HG02610 (cell line): ENCODE measurements around the gene TMEM248.
"Not testable (repeated sequence)": the region's sequence is repeated elsewhere in the genome, so short reads cannot be mapped to it uniquely, and the experiment has no call there.

Experiments used
- ATAC-seq: cut with Tn5 transposase; IDR thresholded peaks from one replicate; pipeline ENCODE4 v1.9.1; 2021; ENCODE audit warnings: mild to moderate bottlenecking, moderate library complexity; ENCODE audit not compliant: unreplicated experiment

Gene TMEM248

DNA sequence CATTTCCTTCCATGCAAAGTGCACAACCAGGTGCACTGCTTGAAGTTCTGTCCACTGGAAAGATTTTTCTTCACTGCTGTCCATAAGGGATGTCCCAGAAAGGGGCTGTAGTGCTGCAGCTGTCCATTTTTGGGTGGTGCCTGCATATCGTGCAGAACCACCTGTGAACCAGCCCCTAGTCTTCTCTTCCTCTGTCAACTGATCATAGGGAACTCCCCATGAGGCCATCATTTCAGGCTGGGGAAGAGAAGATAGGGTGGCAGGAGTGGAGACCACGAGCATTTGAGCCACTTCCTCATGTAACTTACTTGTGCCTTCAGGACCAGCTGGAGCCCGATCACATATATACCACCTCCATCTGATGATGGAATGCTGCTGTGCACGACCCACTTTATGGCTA is 12.4 kb upstream of the TMEM248 start:
- not testable (repeated sequence) for ATAC-seq

DNA sequence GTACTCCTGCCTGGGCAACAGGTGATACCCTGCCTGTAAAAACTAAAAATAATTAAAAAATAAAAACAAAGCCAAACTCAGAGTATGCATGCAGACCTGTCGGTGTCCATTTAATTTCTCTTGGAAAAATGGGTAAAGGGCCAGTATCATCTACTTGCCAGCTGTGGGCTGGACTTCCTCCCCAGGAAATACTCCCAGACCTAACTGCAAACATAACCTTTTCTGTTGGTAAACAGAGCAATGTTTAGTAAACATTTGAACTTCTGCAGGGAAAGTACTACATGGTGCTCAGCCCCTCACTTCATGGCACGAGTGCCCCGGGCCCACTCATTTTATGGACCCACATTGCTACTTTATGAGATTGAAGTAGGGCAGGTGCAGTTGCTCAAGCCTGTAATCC is 10.2 kb upstream of the TMEM248 start:
- ATAC-seq = no peak

DNA sequence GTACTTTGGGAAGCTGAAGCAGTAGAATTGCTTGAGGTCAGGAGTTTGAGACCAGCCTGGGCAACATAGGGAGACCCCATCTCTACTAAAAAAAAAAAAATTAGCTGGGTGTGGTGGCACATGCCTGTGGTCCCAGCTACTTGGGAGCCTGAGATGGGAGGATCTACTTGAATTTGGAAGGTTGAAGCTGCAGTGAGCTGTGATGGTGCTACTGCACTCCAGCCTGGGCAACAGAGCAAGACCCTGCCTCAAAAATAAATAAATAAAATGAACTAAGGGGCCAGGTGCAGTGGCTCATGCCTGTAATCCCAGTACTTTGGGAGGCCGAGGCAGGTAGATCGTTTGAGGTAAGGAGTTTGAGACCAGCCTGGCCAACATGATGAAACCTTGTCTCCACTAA is 9.8 kb upstream of the TMEM248 start:
- not testable (repeated sequence) for ATAC-seq

DNA sequence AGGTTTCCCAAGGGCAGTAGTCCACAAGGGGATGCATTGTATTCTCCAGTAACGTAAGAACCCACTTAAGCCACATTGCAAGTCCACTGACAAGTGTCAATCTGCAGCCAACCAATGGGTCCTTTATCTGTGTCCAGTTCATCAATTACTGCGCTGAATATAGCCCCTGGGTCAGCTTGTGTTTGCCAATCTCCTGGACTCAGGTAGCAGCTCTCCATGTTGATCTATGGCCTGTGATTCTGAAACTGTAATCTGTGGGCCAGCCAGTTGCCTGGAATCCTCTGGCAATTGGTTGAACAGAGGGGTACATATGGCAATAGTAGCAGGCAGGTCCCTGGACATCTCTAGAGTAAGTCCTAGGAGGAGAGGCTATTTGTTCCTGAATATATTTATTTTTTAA is 8.8 kb upstream of the TMEM248 start:
- no peak for ATAC-seq

DNA sequence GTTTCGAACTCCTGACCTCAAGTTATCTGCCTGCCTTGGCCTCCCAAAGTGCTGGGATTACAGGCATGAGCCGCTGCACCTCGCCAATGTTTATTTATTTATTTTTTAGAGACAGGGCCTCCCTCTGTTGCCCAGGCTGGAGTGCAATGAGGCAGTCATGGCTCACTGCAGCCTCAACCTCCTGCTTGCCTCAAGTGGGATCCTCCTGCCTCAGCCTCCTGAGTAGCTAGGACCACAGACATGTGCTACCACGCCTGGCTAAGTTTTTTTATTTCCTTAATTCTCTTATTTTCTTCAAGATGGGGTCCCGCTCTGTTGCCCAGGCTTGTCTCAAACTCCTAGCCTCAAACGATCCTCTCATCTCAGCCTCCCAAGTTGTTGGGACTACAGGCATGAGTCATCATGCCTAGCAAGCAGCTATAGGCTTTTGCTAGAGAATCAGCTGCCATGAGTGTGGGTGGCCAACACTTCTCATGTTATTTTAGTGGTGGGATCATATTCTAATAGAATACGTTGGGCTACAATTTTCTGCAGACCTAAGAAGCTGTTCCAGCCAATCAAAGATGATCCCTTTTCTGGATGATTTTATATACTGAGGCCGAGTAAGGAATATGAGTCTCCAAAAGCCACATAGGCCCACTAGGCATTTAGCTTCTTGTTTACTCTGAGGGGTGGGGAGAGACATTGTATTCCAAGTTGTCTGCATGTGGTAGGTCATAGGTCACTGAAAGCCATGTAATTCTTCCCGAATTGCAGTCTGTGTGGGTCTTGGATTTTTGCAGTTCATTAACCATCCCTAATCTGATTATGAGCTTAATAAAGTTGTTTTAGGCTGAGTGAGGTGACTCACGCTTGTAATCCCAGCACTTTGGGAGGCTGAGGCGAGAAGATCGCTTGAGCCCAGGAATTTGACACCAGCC is 7.6 kb upstream of the TMEM248 start:
- no peak for ATAC-seq

DNA sequence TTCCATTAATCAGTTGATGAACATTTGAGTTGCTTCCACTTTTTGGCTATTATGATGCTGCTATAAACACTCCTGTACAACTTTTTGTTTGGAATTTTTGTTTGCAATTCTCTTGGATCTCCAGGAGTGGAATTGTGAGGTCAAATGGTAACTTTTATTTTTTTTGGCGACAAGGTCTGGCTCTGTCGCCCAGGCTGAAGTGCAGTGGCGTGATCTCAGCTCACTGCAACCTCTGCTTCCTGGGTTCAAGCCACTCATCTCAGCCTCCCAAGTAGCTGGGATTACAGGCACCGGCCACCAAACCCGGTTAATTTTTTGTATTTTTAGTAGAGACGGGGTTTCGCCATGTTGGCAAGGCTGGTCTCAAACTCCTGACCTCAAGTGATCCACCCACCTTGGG is 3.1 kb upstream of the TMEM248 start:
- ATAC-seq = not testable (repeated sequence)

DNA sequence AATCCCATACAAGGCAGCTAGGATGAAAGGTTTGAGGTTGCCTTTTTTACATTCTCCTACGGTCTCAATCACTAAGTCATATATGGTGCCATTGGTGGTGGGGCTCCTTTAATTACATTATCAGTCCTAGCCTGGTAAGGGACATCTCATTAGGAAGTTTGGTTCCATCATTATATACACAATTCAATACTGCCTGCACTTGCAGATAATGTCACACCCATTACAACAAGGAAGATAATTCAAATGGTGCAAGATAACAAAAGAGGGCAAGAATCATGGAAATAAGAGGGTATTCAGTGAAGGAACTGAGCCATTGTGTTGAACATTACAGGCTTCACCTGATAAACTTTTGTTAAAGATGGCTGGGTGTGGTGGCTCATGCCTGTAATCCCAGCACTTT is 1.7 kb upstream of the TMEM248 start:
- no peak for ATAC-seq

DNA sequence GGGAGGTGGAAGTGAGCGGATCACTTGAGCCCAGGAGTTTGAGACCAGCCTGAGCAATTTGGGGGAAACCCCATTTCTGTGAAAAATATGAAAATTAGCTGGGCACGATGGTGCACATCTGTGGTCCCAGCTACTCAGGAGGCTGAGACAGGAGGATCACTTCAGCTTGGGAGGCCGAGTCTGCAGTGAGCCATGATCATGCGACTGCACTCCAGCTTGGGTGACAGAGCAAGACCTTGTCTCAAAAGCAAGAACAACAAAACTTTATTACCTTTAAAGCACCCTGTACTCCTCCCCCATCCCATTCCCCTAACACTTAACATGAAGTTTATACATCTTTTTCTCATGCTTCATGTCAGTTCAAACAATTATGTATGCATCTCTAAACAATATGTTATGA is 1.3 kb upstream of the TMEM248 start:
- ATAC-seq = no peak

DNA sequence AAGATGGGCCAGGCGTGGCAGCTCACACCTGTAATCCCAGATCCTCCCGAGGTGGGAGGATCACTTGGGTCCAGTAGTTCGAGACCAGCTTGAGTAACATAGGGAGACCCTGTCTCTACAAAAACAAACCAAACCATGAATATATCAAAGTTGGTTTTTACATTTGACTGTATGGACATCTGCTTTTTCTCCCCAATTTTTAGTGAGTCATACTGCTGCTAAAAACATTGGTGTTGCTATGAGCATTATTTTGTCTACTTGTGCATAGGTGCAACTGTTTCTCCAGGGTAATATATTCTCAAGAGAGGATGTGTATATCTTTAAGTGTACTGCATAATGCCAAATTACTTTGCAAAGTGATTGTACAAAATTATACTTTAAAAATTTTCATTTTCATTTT is 769 bp upstream of the TMEM248 start:
- ATAC-seq = no peak

DNA sequence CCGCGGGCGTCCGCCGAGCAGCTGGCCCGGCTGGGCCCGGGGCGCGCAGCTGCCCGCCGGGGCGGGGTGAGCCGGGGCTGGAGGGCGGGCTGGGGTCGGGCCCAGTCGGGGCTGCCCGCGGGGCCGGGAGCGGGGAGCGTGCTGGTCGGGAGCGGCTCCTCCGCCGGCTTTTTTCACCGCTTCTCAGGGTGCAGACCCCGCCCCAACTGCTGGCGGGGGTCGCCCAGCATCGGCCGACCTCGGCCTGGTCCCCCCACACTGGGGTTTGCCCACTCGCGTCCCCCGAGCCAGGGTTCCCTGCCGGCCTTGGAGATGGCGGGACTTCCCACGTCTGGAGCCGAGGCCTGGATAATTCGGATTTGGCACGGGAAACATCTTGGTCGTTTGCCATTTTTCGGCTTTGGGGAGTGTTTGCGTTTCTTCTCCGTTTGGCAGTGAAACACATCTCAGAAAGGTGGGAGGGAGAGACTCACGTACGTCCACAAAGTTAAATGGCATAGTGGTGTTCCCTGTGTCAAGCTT is 432 bp downstream of the TMEM248 start:
- ATAC-seq = peak; percentile 31

DNA sequence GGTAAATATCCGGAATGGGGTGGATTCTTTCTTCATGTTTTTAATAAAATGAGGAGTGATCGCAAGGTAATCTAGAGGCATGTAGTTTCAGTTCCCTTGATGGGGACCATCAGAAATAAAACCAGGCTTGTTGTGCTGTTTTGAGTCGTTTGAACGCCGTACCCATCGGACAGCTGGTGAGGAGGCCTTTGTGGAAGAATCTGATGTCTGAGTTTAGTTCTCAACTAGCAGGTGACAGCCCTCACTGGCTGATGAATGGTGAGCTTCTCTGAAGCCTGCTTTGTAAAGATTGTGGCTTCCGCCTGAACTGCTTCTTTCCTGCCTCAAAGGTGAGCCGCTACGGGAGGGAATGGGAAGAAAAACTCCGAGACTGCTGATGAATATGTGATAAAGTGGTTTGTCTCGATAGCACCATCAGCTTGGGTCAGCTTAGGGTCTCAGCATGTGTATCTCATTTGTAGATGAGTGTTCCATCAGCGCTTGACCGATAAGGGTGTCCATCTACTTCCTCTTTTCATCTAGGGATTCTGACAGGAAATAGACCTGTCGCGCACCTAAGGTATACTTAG is 977 bp downstream of the TMEM248 start:
- peak; percentile 21 for ATAC-seq

DNA sequence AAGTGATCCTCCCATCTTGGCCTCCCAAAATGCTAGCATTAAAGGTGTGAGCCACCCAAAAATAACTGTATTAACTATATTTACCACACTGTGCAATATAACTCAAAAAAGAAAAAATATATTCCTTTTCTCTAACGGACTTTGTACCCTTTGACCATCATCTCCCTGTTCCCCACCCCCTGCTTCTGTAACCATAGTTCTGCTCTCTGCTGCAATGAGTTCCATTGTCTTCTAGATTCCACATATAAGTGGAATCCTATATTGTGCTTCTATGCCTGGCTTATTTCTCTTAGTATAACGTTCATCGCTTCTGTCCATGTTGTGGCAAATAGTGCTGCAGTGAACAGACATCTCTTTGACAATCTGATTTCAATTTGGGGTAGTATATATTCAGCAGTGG is 4.2 kb downstream of the TMEM248 start:
- ATAC-seq = no peak

DNA sequence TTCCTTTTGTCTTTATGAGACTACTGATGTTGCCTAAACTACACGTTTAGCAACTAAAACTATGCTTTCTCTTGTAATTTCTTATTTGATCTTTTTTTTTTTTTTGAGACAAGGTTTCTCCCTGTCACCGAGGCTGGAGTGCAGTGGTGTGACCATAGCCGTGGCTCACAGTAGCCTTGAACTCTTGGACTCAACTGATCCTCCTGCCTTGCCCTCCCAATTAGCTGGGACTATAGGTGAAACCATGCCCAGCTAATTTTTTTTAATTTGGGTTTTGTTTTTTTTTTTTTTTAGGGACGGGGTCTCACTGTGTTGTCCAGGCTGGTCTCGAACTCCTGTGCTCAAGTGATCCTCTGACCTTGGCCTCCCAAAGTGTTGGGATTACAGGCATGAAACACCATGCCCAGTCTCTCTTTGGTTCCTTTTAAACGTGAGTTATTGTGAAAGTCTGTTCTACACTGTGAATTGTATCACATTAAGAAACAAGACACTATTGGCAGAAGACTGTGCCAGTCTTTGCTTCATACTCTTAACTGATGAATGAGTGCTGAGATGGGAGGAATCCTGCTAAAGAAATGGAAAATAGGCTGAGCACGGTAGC is 6.4 kb downstream of the TMEM248 start:
- ATAC-seq = no peak

DNA sequence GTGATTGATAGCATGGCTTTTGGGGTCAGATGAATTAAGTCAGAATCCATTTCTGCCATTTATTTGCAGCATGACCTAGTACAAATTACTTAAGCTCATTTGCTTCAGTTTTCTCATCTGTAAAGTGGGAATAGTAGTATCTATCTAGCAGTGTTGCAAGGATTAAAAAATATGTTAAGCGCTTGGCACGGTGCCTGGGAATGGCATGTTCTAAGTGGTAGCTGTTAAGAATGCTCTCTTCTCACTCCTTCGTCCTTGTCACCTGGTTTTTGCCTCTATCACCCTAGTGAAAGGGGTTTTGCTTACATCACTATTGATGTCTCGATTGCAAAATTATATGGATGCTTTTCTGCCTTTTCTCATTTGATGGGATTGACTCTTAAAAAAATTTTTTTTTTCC is 7.4 kb downstream of the TMEM248 start:
- ATAC-seq = no peak

DNA sequence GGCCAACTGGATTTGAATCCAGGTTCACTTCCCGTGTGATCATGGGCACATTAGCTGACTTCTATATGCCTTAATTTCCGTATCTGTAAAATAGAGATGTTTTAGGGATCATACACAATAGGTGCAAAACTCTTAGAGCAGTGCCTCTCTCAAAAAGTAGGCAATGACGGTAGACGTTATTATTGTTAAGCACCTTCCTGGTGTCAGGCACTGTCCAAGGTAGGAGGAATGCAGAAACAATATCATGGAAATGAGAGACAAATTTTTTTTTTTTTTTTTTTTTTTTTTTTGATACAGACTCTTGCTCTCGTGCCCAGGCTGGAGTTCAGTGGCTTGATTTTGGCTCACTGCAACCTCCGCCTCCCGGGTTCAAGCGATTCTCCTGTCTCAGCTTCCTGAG is 8.1 kb downstream of the TMEM248 start:
- no peak for ATAC-seq

DNA sequence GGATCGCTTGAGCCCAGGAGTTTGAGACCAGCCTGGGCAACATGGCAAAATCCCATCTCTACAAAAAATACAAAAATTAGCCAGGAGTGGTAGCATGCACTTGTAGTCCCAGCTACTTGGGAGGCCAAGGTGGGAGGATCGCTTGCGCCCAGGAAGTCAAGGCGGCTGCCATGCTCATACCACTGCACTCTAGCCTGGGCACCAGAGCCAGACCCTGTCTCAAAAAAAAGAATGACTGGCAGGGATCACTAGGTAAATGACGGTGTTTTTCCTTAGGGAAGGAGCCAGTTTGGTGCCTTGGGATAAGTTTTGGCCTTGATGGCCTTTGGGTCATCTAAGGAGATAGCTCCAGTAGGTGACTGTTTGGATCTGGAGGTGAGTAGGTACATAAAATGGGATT is 8.9 kb downstream of the TMEM248 start:
- ATAC-seq = no peak

DNA sequence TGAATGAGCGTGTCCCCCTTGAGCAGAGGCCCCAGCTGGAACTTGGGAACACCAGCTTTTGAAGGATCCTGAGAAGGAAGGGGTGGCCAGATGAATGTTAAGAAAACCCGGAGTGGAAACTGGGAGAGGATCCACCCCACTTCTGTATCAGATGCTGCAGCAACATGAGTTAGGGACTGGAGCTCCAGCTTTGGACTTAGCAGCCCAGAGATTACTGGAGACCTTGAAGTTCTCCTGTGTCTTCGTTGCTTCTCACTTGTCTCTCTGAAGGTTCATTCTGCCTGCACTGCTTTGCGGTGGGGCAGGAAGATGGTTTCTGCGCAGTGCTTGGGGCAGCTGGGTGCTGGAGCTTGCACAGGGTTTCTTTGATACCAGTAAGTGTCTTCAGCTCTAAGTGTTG is 9.3 kb downstream of the TMEM248 start:
- no peak for ATAC-seq

DNA sequence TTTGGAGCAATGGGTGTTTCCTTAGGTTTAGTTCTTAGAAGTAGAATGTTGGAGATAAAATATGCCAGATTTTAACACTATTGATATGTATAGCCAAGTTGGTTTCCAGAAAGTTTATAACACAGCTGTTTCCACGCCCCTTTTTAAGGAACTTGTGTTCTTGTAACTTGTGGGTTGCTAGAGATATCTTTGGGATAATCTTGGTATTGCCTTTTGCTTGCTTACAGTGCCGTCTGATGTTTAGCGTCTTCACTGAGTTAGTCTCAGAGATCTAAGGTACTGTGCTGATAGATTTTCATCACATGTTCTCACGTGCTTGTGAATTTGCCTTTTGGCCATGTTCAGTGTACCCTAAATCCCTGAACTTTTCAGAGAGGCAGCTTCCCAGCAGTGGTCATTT is 12.4 kb downstream of the TMEM248 start:
- no peak for ATAC-seq

DNA sequence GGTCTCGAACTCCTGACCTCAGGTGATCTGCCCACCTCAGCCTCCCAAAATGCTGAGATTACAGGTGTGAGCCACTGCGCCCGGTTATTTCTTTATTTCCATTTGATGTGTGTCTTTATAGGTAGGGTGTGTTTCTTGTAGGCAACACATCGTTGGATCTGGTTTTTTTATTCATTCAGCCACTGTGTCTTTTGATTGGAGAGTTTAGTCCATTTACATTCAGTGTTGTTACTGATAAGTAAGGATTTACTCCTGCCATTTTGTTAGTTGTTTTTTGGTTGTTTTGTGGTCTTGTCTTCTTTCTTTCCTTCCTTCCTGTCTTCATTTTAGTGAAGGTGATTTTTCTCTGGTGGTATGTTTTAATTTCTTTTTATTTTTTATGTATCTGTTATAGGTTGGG is 16.9 kb downstream of the TMEM248 start:
- no peak for ATAC-seq

DNA sequence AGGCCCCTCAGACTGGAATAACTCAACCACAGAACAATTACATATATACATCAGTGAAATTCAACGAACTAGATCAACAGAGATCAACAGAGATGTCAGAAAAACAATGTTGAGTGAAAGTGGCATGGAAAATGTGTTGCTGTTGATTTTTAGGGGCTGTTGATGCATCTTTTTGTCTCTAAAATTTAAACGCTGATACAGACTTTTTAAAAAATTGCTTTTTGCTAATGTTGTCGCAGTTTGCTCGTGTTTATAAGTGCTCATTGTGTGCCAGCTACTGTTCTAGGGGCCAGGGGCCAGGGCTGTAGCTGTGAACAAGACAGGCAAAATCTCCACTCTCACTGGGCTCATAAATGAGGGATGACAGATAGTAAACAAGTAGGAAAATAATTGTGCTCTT is 18.3 kb downstream of the TMEM248 start:
- no peak for ATAC-seq

DNA sequence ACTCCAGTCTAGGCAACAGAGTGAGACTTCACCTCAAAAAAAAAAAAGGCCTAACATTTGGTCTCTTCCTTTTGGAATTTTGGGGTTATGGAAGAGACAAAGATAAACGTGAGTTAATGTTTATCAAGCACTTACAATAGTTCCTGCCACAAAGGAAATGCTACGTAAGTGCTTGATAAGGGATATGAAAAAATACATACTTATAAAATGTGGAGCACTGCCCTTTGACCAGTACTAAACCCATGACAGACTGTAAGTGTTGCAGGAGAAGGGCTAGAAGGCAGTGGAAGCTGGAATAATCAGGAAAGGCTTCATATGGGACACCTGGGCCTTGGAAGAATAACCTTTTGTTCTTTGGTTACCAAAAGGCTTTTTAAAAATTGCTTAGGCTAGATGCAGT is 25.5 kb downstream of the TMEM248 start:
- no peak for ATAC-seq
